ENCODE data around the gene GTF2F2. TPM values are rescaled to one million over a fixed set of nuclear protein-coding genes. Genes with fewer than 3 reads are reported as not detected.
"Not testable (repeated sequence)": the region's sequence is repeated elsewhere in the genome, so short reads cannot be mapped to it uniquely, and the experiment has no call there.

Gene GTF2F2
- total RNA-seq, 6 donors from 2014 or later = 10.2 to 29.3 (median 18.2) TPM

GRCh38 chr13:45180713-45181601 lies 60.6 kb downstream of the GTF2F2 start:
- H3K27me3 ChIP-seq = no peaks in the 10 kb centered on the region
- DNase-seq (no peak), ATAC-seq (ENCODE audit: low FRiP score in 2 of 2) (no peak)
- WGBS, 2 donors = 94 to 99% methylated on average over 7 of the region's 7 CpGs
- H3K4me3 ChIP-seq = no peak overlapping the region
- no peaks in the 10 kb centered on the region for H3K4me1 ChIP-seq
- H3K9me3 ChIP-seq = no peaks in the 10 kb centered on the region
- no peak for TF ChIP-seq POLR2A (IDR thresholded peaks at IDR 0.05)
- TF ChIP-seq POLR2AphosphoS5 (IDR thresholded peaks at IDR 0.05) = no peak
- no peak for TF ChIP-seq EP300 (IDR thresholded peaks at IDR 0.05)
- no peak for TF ChIP-seq CTCF (IDR thresholded peaks at IDR 0.05)
- H3K27ac ChIP-seq = no peak overlapping the region
- H3K36me3 ChIP-seq = peaks cover 0 to 3% (median 0%) of the 10 kb centered on the region in 4 donors

DNA sequence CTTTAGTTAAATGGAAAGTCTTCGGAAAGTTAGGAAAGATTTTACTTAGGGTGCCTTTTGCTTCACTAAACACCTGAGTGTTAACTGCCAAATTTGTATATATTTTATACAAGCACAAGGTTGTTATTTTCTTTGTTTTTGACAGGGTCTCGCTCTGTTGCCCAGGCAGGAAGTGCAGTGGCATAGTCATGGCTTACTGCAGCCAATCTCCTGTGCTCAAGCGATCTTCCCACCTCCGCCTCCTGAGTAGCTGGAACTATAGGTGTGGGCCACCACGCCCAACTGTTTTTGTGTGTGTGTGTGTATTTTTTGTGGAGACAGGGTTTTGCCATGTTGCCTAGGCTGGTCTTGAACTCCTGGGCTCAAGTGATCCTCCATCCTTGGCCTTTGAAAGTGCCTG lies 64.4 kb downstream of the GTF2F2 start:
- Histone ChIP-seq H3K27me3 (no peaks in the 10 kb centered on the region), H3K27ac (no peak overlapping the region), H3K4me1 (no peaks in the 10 kb centered on the region), H3K9me3 (no peaks in the 10 kb centered on the region), H3K36me3 (peaks cover 0 to 3% (median 0%) of the 10 kb centered on the region in 4 donors), H3K4me3 (no peak overlapping the region)
- 88 to 95% methylated on average over 5 of the region's 5 CpGs for WGBS, 2 donors
- DNase-seq (no peak), ATAC-seq (ENCODE audit: low FRiP score in 2 of 2) (no peak)
- TF ChIP-seq EP300 (IDR thresholded peaks at IDR 0.05) = no peak
- no peak for TF ChIP-seq CTCF (IDR thresholded peaks at IDR 0.05)
- TF ChIP-seq POLR2AphosphoS5 (IDR thresholded peaks at IDR 0.05) = no peak
- no peak for TF ChIP-seq POLR2A (IDR thresholded peaks at IDR 0.05)

GRCh38 chr13:45185286-45185685 lies 65.0 kb downstream of the GTF2F2 start:
- DNase-seq (no peak), ATAC-seq (ENCODE audit: low FRiP score in 2 of 2) (no peak)
- Histone ChIP-seq H3K27ac (no peak overlapping the region), H3K36me3 (peaks cover 0 to 3% (median 0%) of the 10 kb centered on the region in 4 donors), H3K4me3 (no peak overlapping the region), H3K27me3 (no peaks in the 10 kb centered on the region), H3K9me3 (no peaks in the 10 kb centered on the region), H3K4me1 (no peaks in the 10 kb centered on the region)
- WGBS, 2 donors = 94 to 96% methylated on average over 2 of the region's 2 CpGs
- TF ChIP-seq POLR2A (IDR thresholded peaks at IDR 0.05) = no peak
- no peak for TF ChIP-seq POLR2AphosphoS5 (IDR thresholded peaks at IDR 0.05)
- TF ChIP-seq CTCF (IDR thresholded peaks at IDR 0.05) = no peak
- no peak for TF ChIP-seq EP300 (IDR thresholded peaks at IDR 0.05)

DNA sequence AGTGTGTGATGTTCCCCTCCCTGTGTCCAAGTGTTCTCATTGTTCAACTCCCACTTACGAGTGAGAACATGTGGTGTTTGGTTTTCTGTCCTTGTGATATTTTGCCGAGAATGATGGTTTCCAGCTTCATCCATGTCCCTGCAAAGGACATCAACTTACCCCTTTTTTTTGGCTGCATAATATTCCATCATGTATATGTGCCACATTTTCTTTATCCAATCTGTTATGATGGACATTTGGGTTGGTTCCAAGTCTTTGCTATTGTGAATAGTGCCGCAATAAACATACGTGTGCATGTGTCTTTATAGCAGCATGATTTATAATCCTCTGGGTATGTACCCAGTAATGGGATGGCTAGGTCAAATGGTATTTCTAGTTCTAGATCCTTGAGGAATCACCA lies 68.8 kb downstream of the GTF2F2 start:
- not testable (repeated sequence) for H3K4me3 ChIP-seq; H3K9me3 ChIP-seq; ATAC-seq (ENCODE audit: low FRiP score in 2 of 2); DNase-seq; H3K36me3 ChIP-seq; H3K27ac ChIP-seq; H3K27me3 ChIP-seq; H3K4me1 ChIP-seq
- WGBS, 2 donors = 97 to 98% methylated on average over 4 of the region's 4 CpGs

GRCh38 chr13:45189511-45189910 lies 69.2 kb downstream of the GTF2F2 start:
- peak in 1 of 2 donors; percentile 17 for TF ChIP-seq POLR2AphosphoS5 (IDR thresholded peaks at IDR 0.05)
- DNase-seq; H3K9me3 ChIP-seq; H3K27me3 ChIP-seq; H3K4me1 ChIP-seq; H3K4me3 ChIP-seq; H3K36me3 ChIP-seq; ATAC-seq (ENCODE audit: low FRiP score in 2 of 2); H3K27ac ChIP-seq: not testable (repeated sequence)

DNA sequence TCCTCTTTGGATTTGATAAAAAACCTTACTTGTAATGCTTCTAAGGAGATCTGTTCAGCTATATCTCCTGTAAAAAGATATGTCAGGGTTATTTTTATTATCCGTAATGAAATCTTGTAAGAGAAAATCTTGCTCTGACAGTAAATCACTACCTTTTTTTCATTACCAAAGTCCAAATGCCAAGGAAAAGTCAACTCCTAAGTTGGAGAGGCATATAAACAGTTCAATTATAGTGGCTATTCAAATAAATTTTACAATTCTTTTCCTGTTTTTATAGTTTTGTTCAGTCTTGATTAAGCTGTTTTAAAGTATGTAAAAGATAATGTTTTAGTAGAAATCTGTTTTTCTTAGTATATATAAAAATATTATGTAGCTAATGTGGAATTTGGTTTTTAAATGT lies 71.6 kb downstream of the GTF2F2 start:
- WGBS, 2 donors = 93% methylated on average over 1 of the region's 1 CpG
- Histone ChIP-seq H3K9me3 (no peaks in the 10 kb centered on the region), H3K27ac (no peak overlapping the region), H3K4me3 (no peak overlapping the region), H3K36me3 (no peaks in the 10 kb centered on the region), H3K27me3 (no peaks in the 10 kb centered on the region), H3K4me1 (peaks cover 0 to 11% (median 8%) of the 10 kb centered on the region in 4 donors)
- DNase-seq (no peak), ATAC-seq (ENCODE audit: low FRiP score in 2 of 2) (no peak)
- TF ChIP-seq POLR2A (IDR thresholded peaks at IDR 0.05) (no peak), EP300 (IDR thresholded peaks at IDR 0.05) (no peak), POLR2AphosphoS5 (IDR thresholded peaks at IDR 0.05) (no peak), CTCF (IDR thresholded peaks at IDR 0.05) (no peak)

Measured in upper lobe of left lung (tissue), 6 donors.